NCI-H1417 (cell line): ENCODE data around the gene DCDC2C.

Source experiments
- DNase-seq, 3 experiments: peaks; one replicate each; lab custom pipeline; 2025; lab: John Stamatoyannopoulos, UW

The DCDC2C gene

DNA sequence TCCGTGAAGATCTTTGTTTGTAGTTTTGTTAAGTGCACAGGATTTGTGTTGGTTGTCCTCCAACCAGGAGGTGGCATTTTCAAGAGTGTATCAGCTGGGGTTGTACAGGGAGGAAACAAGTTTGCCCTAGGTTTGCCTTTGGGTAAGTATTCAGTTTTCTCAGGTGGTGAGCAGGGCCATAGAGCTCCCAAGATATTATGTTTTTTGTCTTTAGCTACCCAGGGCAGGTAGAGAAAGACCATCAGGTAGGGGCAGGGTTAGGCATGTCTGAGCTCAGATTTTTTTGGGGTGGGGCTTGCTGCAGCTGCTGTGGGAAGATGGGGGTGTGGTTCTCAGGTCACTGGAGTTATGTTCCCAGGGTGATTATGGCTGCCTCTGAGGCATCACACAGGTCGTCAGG lies 191.6 kb downstream of the DCDC2C start:
- no peak for DNase-seq
